H1 (cell line): ENCODE measurements around the gene VPS18. TPM values are rescaled to one million over a fixed set of nuclear protein-coding genes. Genes with fewer than 3 reads are reported as not detected.

ENCODE experiments used
- ASH2L ChIP-seq: fragments of 200-600, 300-600 bp; sonication (generic); IDR thresholded peaks from one replicate; pipeline ENCODE4 v1.7.1; 2017; ENCODE audit warnings: low read length
- ATF3 ChIP-seq: IDR thresholded peaks from 2 replicates; pipeline ENCODE4 v1.6.1; 2011; ENCODE audit warnings: low read depth, mild to moderate bottlenecking, low read length; ENCODE audit not compliant: insufficient read depth
- BCL11A ChIP-seq, 2 experiments: IDR thresholded peaks; one replicate each; pipeline ENCODE4 v1.6.1; 2011; ENCODE audit warnings: low read depth in 2 of 2, low read length in 2 of 2, mild to moderate bottlenecking in 2 of 2
- CBX5 ChIP-seq: fragments of 300-800, 300-1000 bp; sonication (generic); IDR thresholded peaks from 2 replicates; pipeline ENCODE4 v1.7.1; 2016; ENCODE audit warnings: antibody characterized with exemption, low read length, low read depth
- CHD1 ChIP-seq: IDR thresholded peaks from 2 replicates; pipeline ENCODE4 v1.6.1; 2012; ENCODE audit warnings: low read depth, low read length, improper control_type of control experiment
- CHD2 ChIP-seq: IDR thresholded peaks from 2 replicates; pipeline ENCODE4 v1.6.1; 2012; ENCODE audit warnings: low read length, improper control_type of control experiment
- CTBP2 ChIP-seq: IDR thresholded peaks from 2 replicates; pipeline ENCODE4 v1.7.0; 2011; ENCODE audit warnings: borderline replicate concordance, mild to moderate bottlenecking, moderate library complexity, mixed read lengths, low read length; ENCODE audit not compliant: insufficient read depth, insufficient read length
- CTCF ChIP-seq, 3 experiments: IDR thresholded peaks; 1 replicate in 2 of 3; 2 replicates in 1 of 3; pipeline versions ENCODE4 v1.5.1 to v1.6.1; 2011; ENCODE audit warnings: low read length in 3 of 3, mild to moderate bottlenecking in 3 of 3, inconsistent platforms in 2 of 3, low read depth in 1 of 3, moderate library complexity in 1 of 3; ENCODE audit not compliant: insufficient read depth in 1 of 3; ENCODE audit errors: control extremely low read depth in 1 of 3
- EP300 ChIP-seq, 2 experiments: IDR thresholded peaks; 1 replicate in 1 of 2; 2 replicates in 1 of 2; pipeline ENCODE4 v1.6.1; 2011 to 2012; ENCODE audit warnings: low read depth in 2 of 2, low read length in 2 of 2, mild to moderate bottlenecking in 2 of 2, borderline replicate concordance in 1 of 2, inconsistent platforms in 1 of 2, moderate library complexity in 1 of 2
- EZH2 ChIP-seq: fragments of 200-600 bp; sonication (generic); IDR thresholded peaks from 2 replicates; pipeline ENCODE4 v1.7.1; 2012; ENCODE audit warnings: low read depth, mild to moderate bottlenecking, moderate library complexity, low read length, inconsistent platforms; ENCODE audit not compliant: severe bottlenecking
- HDAC6 ChIP-seq: IDR thresholded peaks from one replicate; pipeline ENCODE4 v1.7.1; 2012; ENCODE audit warnings: low read depth, mild to moderate bottlenecking, inconsistent platforms, low read length, moderate library complexity
- KDM1A ChIP-seq: fragments of 200-600, 300-600 bp; sonication (generic); IDR thresholded peaks from 2 replicates; pipeline ENCODE4 v1.7.1; 2016; ENCODE audit warnings: mild to moderate bottlenecking, low read length, borderline replicate concordance
- PHF8 ChIP-seq: fragments of 200-600 bp; sonication (generic); conservative IDR thresholded peaks from 2 replicates; pipeline ENCODE4 v1.7.1; 2012; ENCODE audit warnings: low read depth, mild to moderate bottlenecking, inconsistent platforms, low read length, moderate library complexity
- POLR2A ChIP-seq, 2 experiments: IDR thresholded peaks; 1 replicate in 1 of 2; 2 replicates in 1 of 2; pipeline ENCODE4 v1.6.1; 2011; ENCODE audit warnings: low read depth in 2 of 2, low read length in 2 of 2, mild to moderate bottlenecking in 2 of 2; ENCODE audit errors: control extremely low read depth in 1 of 2
- RBBP5 ChIP-seq: IDR thresholded peaks from 2 replicates; pipeline ENCODE4 v1.7.1; 2012; ENCODE audit warnings: low read depth, mild to moderate bottlenecking, inconsistent platforms, low read length, moderate library complexity, borderline replicate concordance
- RXRA ChIP-seq: IDR thresholded peaks from 2 replicates; pipeline ENCODE4 v1.6.1; 2011; ENCODE audit warnings: low read depth, mild to moderate bottlenecking, low read length, moderate library complexity; ENCODE audit not compliant: insufficient read depth
- SIN3A ChIP-seq, 2 experiments: IDR thresholded peaks in 1 of 2; conservative IDR thresholded peaks in 1 of 2; 2 replicates each; pipeline ENCODE4 v1.6.1; 2011 to 2012; ENCODE audit warnings: low read length in 2 of 2, improper control_type of control experiment in 1 of 2, low read depth in 1 of 2, mild to moderate bottlenecking in 1 of 2
- SIX5 ChIP-seq: IDR thresholded peaks from 2 replicates; pipeline ENCODE4 v1.6.1; 2011; ENCODE audit warnings: mild to moderate bottlenecking, low read depth, low read length
- SP1 ChIP-seq: IDR thresholded peaks from 2 replicates; pipeline ENCODE4 v1.6.1; 2011; ENCODE audit warnings: low read depth, low read length
- SP4 ChIP-seq: IDR thresholded peaks from 2 replicates; pipeline ENCODE4 v1.6.1; 2012; ENCODE audit warnings: low read length, inconsistent platforms
- TBP ChIP-seq: IDR thresholded peaks from 2 replicates; pipeline ENCODE4 v1.6.1; 2011; ENCODE audit warnings: low read depth, low read length, improper control_type of control experiment
- polyA plus RNA-seq, 7 experiments: library from polyadenylated mRNA; depleted of rRNA in 3 of 7; stranded (reverse) in 5 of 7; unstranded in 2 of 7; fragments of >200 nt in 5 of 7; fragments of 200-250 nt in 2 of 7; gene quantifications; 1 replicate in 5 of 7; 2 replicates in 1 of 7; 4 replicates in 1 of 7; pipeline versions ENCODE4 v1.2.1 to v1.2.3, GENCODE V29; 2011 to 2013; ENCODE audit warnings: missing spikeins in 2 of 7, mixed read lengths in 2 of 7
- total RNA-seq: library from RNA; stranded (reverse); fragmentation: NEBNext Ultra II Directional; extraction: Animal tissue kit (Norgen Biotek cat#: 25700); gene quantifications from 2 replicates; pipeline ENCODE4 v1.2.1, GENCODE V29; 2021

VPS18 gene
- total and polyA plus RNA-seq, 2 of the 8 experiments (the other 6 are each of a cell fraction or from before 2014, with no cell fraction given): 28.9 to 32.7 TPM

GRCh38 chr15:40928821-40929659 lies 34.8 kb downstream of the VPS18 start, which contains the start of gene DLL4 (continued):
- TF ChIP-seq EP300 (IDR thresholded peaks at IDR 0.05; ENCODE audit: borderline replicate concordance in 1 of 2, low read depth in 2 of 2, low read length in 2 of 2): no peak
- TF ChIP-seq KDM1A: no peak
- 0 out of 2 replicates have a peak, but pooled peaks have one; percentile 54 for TF ChIP-seq SP4
- no peak for TF ChIP-seq HDAC6
- peak; percentile 82 for TF ChIP-seq RBBP5
- peak in 1 of 2 experiments; percentile 69; a peak in 2 of 3 replicates for TF ChIP-seq POLR2A (IDR thresholded peaks at IDR 0.05; ENCODE audit: control extremely low read depth in 1 of 2, low read depth in 2 of 2, low read length in 2 of 2)
- TF ChIP-seq SIN3A (conservative IDR thresholded peaks at IDR 0.05 in 1 of 2, IDR thresholded peaks at IDR 0.05 in 1 of 2; ENCODE audit: low read depth in 1 of 2, low read length in 2 of 2): no peak
- TF ChIP-seq SP1: no peak
- no peak for TF ChIP-seq CHD2
- no peak for TF ChIP-seq ATF3
- no peak for TF ChIP-seq SIX5
- TF ChIP-seq CTCF (IDR thresholded peaks at IDR 0.05; ENCODE audit: control extremely low read depth in 1 of 3, insufficient read depth in 1 of 3, low read depth in 1 of 3, low read length in 3 of 3): no peak
- no peak for TF ChIP-seq BCL11A (IDR thresholded peaks at IDR 0.05; ENCODE audit: low read depth in 2 of 2, low read length in 2 of 2)
- TF ChIP-seq RXRA: no peak
- TF ChIP-seq ASH2L: peak; percentile 43
- TF ChIP-seq CTBP2: no peak
- no peak for TF ChIP-seq EZH2
- TF ChIP-seq CBX5: no peak
- TF ChIP-seq PHF8: peak; percentile 37; the same call in 1 of the 2 replicates
- TF ChIP-seq CHD1: no peak
- TF ChIP-seq TBP: peak; percentile 84
